ENCODE data around the gene ACTN4.

Gene ACTN4

DNA sequence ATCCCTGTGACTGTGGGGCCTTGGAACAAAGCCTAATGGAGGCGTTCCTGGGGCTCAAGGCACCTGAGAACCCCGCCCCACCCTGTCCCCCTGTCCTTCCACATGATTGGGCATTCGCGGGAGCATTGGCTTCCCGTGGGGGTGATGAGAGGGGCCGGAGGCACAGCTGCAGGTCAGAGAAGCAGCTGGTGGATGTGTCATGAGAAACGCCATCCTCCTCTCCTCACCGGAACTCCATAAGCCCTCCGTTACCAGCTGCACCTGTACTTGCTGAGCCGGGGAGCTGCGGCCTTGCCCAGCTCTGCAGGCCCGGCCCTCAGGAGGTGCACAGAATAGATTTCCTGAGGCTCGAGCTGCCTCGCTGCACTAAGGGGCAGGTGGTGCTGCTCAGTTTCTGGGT, 54.8 kb downstream of the ACTN4 start:
- peaks cover 60% of the 10 kb centered on the region for H3K36me3 ChIP-seq (ENCODE audit: control insufficient read depth, low read depth, low read length)
- no peak overlapping the region for H3K27ac ChIP-seq (ENCODE audit: low read length)

DNA sequence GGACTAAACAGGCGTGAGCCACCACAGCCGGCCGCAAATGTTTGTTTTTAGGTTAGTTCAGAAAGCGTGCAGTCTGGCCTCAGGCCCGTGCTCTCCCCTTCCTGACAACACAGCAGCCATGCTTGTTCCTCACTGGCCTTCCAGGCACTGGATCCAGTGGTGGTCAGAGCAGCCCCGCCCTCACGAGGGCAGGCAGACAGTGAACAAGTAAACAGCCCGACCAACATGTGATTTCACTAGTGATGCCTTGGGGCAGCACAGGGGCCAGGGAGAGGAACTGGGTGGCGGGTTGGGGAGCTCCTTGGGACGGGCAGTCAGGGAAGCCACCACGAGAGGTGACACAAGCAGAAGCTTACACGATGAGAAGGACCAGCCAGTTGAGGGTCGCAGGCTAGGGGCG, 56.1 kb downstream of the ACTN4 start:
- H3K9me3 ChIP-seq (ENCODE audit: control insufficient read depth, low read depth, low read length), result no peaks in the 10 kb centered on the region
- peaks cover 4% of the 10 kb centered on the region for H3K4me1 ChIP-seq (ENCODE audit: control insufficient read depth, low read depth, low read length)
- H3K27me3 ChIP-seq (ENCODE audit: control insufficient read depth, insufficient read depth, low read length), result no peaks in the 10 kb centered on the region
- no peak overlapping the region for H3K4me3 ChIP-seq (ENCODE audit: low read length)
- H3K9ac ChIP-seq (ENCODE audit: low read length), result no peak overlapping the region
- H3K36me3 ChIP-seq (ENCODE audit: control insufficient read depth, low read depth, low read length), result peaks cover 71% of the 10 kb centered on the region
- no peak overlapping the region for H3K27ac ChIP-seq (ENCODE audit: low read length)

More for the DNA sequence above, 54.8 kb downstream of the ACTN4 start:
- Histone ChIP-seq H3K9ac (ENCODE audit: low read length) (no peak overlapping the region), H3K9me3 (ENCODE audit: control insufficient read depth, low read depth, low read length) (no peaks in the 10 kb centered on the region), H3K4me1 (ENCODE audit: control insufficient read depth, low read depth, low read length) (peaks cover 10% of the 10 kb centered on the region), H3K4me3 (ENCODE audit: low read length) (no peak overlapping the region), H3K27me3 (ENCODE audit: control insufficient read depth, insufficient read depth, low read length) (no peaks in the 10 kb centered on the region)

DNA sequence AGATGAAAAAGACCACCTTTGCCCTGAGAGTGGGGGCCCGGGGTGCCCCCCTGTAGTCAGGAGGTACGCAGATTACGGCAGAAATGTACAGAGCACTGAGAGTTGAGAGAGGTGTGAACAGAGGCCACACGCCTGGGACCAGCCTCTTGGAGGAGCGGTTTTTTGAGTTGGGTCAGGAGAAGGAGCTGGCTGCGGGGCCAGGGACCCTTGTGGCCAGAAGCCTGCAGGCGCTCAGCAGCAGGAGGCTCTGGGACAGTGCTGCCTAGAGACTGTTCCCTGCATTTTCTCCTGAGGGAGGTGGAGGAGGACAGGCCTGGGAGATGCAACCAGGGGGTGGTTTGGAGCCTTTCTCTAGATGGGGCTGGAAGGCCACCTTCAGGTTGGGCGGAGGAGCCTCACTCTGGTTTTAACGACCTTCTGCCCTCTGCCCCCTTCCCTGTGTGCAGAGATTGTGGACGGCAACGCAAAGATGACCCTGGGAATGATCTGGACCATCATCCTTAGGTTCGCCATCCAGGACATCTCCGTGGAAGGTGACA, 57.1 kb downstream of the ACTN4 start:
- H3K4me1 ChIP-seq (ENCODE audit: control insufficient read depth, low read depth, low read length), result no peaks in the 10 kb centered on the region
- H3K4me3 ChIP-seq (ENCODE audit: low read length), result no peak overlapping the region
- no peak overlapping the region for H3K27ac ChIP-seq (ENCODE audit: low read length)
- no peak overlapping the region for H3K9ac ChIP-seq (ENCODE audit: low read length)
- no peaks in the 10 kb centered on the region for H3K9me3 ChIP-seq (ENCODE audit: control insufficient read depth, low read depth, low read length)
- H3K27me3 ChIP-seq (ENCODE audit: control insufficient read depth, insufficient read depth, low read length), result no peaks in the 10 kb centered on the region
- H3K36me3 ChIP-seq (ENCODE audit: control insufficient read depth, low read depth, low read length), result peaks cover 80% of the 10 kb centered on the region

DNA sequence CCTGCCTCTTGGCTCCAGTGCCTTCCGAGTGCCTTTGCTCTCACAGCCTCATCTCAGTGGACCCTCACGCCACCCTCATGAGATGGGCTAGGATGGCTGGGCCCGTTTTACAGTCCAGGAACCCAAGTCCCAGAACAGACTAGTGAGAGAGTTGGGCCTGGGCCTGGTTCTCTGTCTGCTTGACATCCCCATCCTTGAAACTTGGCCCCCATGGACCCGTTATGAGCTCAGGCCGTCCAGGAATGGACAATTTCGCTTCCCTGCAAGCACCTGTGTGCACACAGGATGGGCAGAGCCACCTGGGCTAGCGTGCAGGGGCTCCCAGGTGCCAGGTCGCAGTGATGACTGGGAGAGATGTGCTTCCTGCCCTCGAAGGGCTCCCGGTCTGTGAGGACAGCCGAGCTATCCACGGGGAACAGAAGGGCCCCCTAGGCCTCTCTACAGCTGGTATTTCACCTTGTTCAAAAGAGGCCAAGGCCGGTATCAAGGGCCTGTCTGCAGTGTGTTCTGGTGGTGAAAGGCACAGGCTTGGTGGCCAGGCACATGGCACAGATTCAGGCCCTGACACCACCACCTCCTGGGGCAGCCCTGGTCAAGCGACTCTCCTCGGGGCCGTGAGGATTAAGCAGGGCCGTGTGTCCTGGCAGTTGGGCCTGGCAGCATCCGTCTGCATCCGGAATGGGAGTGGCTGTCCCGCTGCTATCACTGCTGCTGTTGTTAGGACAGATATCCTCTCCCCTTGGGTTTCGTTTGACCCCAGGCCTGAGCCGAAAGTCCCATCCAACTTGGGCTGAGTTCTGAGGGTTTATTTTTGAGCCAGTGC, 58.0 kb downstream of the ACTN4 start:
- Histone ChIP-seq H3K36me3 (ENCODE audit: control insufficient read depth, low read depth, low read length) (peaks cover 86% of the 10 kb centered on the region), H3K4me1 (ENCODE audit: control insufficient read depth, low read depth, low read length) (no peaks in the 10 kb centered on the region), H3K9me3 (ENCODE audit: control insufficient read depth, low read depth, low read length) (no peaks in the 10 kb centered on the region), H3K9ac (ENCODE audit: low read length) (no peak overlapping the region), H3K27ac (ENCODE audit: low read length) (no peak overlapping the region), H3K4me3 (ENCODE audit: low read length) (no peak overlapping the region), H3K27me3 (ENCODE audit: control insufficient read depth, insufficient read depth, low read length) (no peaks in the 10 kb centered on the region)

DNA sequence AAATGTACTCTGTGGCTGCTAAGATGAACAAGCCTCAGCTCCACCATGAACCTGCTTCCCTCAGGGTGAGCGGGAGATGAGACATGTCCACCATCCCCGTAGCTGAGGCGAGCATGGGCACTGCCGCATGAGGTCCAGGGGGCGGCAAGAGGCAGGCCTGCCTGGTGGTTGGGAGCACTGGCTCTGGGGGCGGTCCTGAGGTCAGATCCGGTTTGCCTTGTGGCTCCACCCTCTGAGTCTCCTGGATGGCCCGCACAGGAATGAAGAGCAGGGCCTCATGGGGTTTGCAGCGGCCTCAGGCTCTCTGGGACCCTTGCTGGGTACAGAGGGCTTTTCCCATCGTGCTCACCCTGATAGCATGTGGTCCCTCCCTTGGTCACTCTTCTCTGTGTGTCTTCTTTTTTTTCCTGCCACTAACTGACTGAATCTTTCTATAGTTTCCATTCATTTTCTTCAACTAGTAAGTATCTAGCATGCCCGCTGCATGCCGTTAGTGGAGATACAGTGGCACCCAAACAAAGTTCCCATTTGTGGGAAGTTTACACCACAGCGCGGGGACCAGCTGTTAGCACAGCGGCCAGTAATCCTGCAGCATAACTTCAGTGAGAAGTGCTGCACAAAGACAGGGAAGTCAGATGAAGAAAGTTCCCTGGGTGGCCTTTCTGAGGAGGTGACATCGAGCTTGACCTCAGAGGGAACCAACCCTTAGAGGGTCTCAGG, 59.5 kb downstream of the ACTN4 start:
- H3K4me1 ChIP-seq (ENCODE audit: control insufficient read depth, low read depth, low read length), result no peaks in the 10 kb centered on the region
- no peaks in the 10 kb centered on the region for H3K9me3 ChIP-seq (ENCODE audit: control insufficient read depth, low read depth, low read length)
- no peak overlapping the region for H3K9ac ChIP-seq (ENCODE audit: low read length)
- H3K27me3 ChIP-seq (ENCODE audit: control insufficient read depth, insufficient read depth, low read length), result no peaks in the 10 kb centered on the region
- peaks cover 86% of the 10 kb centered on the region for H3K36me3 ChIP-seq (ENCODE audit: control insufficient read depth, low read depth, low read length)
- no peak overlapping the region for H3K4me3 ChIP-seq (ENCODE audit: low read length)
- H3K27ac ChIP-seq (ENCODE audit: low read length), result no peak overlapping the region

DNA sequence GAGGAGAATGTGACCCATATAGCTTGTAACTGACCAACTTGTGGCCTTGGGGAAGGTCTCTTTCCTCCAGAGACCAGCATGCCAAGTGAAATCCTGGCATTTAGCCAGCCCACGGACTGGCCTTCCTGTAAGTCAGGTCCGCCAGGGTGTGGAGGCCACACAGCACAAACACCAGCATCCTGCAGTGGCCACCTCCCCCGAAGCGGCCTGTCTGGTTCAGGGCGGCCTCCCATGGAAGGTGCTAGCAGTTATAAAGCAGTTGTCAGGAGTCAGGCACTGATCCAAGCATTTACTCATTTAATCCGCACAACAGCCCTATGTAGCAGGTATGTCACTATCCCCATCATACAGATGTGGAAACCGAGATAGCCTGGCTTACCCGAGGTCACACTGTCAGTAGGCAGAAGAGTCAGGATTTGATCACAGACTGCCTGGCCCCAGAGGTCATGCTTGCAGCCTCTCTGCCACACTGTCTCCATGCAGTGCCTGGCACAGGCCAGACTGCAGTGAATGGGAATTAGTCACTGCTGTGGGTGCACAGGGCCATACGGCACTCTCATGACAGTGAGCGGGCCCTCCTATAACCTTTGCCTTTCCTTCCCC, 60.2 kb downstream of the ACTN4 start:
- Histone ChIP-seq H3K27ac (ENCODE audit: low read length) (no peak overlapping the region), H3K9ac (ENCODE audit: low read length) (no peak overlapping the region), H3K4me3 (ENCODE audit: low read length) (no peak overlapping the region), H3K9me3 (ENCODE audit: control insufficient read depth, low read depth, low read length) (no peaks in the 10 kb centered on the region), H3K27me3 (ENCODE audit: control insufficient read depth, insufficient read depth, low read length) (no peaks in the 10 kb centered on the region), H3K4me1 (ENCODE audit: control insufficient read depth, low read depth, low read length) (no peaks in the 10 kb centered on the region), H3K36me3 (ENCODE audit: control insufficient read depth, low read depth, low read length) (peaks cover 84% of the 10 kb centered on the region)

DNA sequence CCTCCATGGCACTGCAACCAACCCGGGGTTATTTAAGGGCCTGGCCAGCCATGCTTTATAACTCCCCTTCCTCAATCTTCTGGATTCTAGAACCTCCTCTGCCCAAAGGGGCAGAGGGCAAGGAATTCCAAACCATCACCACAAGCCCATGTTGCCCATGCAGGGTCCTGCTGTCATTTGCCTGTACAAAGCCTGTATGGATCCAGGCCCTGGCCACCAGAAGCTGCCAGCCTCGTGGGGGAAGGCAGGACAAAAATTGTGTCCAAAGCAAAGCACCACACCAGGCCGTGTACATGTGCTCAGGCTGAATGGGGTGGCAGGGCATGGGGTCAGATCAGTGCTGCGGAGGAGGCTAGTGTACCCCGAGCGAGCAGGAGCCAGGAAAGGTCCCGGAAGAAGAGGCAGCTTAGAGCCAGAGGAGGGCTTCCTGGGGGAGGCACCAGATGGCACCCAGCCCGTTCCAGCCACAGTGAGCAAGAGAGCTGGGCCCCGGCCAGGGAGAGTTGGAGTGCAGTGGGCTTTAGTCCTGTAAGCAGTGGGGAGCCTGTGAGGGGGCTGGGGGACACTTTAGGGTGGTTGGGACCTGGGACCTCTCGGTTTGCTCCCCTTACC, 61.1 kb downstream of the ACTN4 start:
- H3K36me3 ChIP-seq (ENCODE audit: control insufficient read depth, low read depth, low read length), result peaks cover 81% of the 10 kb centered on the region
- no peak overlapping the region for H3K27ac ChIP-seq (ENCODE audit: low read length)
- no peak overlapping the region for H3K4me3 ChIP-seq (ENCODE audit: low read length)
- H3K9me3 ChIP-seq (ENCODE audit: control insufficient read depth, low read depth, low read length), result no peaks in the 10 kb centered on the region
- no peaks in the 10 kb centered on the region for H3K27me3 ChIP-seq (ENCODE audit: control insufficient read depth, insufficient read depth, low read length)
- no peaks in the 10 kb centered on the region for H3K4me1 ChIP-seq (ENCODE audit: control insufficient read depth, low read depth, low read length)
- H3K9ac ChIP-seq (ENCODE audit: low read length), result no peak overlapping the region

DNA sequence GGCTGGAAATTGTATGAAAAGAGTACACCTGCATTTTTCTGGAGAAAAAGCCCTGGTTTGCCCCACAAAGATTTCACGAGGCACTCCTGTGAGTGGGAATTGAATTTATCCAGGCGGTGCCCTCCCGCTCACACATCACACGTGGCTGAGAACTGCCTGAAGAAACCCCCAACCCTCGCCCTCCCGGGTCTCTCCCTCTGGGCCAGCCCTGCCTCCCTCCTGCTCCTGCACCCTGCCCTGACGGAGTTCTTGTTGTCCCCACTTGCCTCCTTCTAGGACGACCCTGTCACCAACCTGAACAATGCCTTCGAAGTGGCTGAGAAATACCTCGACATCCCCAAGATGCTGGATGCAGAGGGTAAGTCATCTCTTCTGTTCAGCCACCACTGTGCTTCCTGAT, 61.7 kb downstream of the ACTN4 start:
- H3K9ac ChIP-seq (ENCODE audit: low read length), result no peak overlapping the region
- H3K36me3 ChIP-seq (ENCODE audit: control insufficient read depth, low read depth, low read length), result peaks cover 78% of the 10 kb centered on the region
- no peaks in the 10 kb centered on the region for H3K4me1 ChIP-seq (ENCODE audit: control insufficient read depth, low read depth, low read length)
- H3K9me3 ChIP-seq (ENCODE audit: control insufficient read depth, low read depth, low read length), result no peaks in the 10 kb centered on the region
- no peak overlapping the region for H3K4me3 ChIP-seq (ENCODE audit: low read length)
- H3K27ac ChIP-seq (ENCODE audit: low read length), result no peak overlapping the region
- H3K27me3 ChIP-seq (ENCODE audit: control insufficient read depth, insufficient read depth, low read length), result no peaks in the 10 kb centered on the region

DNA sequence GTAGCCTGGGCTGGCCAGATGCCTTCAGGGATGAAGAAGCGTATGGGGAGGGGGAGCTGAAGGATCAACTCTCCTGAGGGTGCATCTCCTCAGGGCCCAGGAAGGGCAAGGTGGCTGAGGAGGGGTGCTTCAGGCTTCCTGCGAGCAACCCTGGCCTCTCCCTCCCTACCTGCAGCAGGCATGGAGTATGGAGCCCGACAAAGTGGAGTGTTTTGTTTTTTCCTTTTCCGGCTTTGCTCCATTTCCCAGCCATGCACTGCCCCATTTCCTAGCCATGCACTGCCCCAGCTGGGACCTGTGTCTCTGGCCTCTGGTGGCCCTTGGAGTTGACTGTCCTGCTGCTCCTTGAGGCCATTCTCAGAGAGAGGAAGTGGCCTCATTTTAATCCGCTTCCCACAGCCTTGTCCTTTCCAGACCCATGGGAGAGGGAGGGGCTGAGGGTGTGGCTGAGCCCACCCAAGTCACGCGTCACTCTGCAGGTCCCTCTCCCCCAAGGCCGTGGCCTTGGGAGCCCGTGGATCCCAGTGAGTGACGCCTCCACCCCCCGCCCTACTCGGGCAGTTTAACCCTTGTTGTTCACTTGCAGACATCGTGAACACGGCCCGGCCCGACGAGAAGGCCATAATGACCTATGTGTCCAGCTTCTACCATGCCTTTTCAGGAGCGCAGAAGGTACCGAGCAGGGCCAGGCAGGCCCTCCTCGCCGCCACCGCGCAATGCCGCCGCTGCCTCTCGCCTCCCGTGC, 62.4 kb downstream of the ACTN4 start:
- Histone ChIP-seq H3K36me3 (ENCODE audit: control insufficient read depth, low read depth, low read length) (peaks cover 80% of the 10 kb centered on the region), H3K27ac (ENCODE audit: low read length) (no peak overlapping the region), H3K4me3 (ENCODE audit: low read length) (no peak overlapping the region), H3K9ac (ENCODE audit: low read length) (no peak overlapping the region), H3K9me3 (ENCODE audit: control insufficient read depth, low read depth, low read length) (no peaks in the 10 kb centered on the region), H3K4me1 (ENCODE audit: control insufficient read depth, low read depth, low read length) (no peaks in the 10 kb centered on the region), H3K27me3 (ENCODE audit: control insufficient read depth, insufficient read depth, low read length) (no peaks in the 10 kb centered on the region)

DNA sequence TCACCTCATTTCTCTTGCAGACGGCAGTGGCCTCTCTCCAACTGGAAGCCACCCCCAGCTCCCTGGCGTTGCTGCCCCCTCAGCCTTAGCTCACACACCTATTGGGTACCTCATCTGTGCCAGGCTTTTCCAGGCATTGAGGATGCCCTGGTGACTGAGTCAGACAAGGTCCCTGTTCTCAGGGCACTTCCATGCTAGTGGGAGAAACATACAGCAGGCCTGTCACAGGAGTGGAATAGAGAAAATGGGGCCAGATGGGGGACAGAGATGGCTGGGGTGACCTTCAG, 62.9 kb downstream of the ACTN4 start:
- no peak overlapping the region for H3K4me3 ChIP-seq (ENCODE audit: low read length)
- no peaks in the 10 kb centered on the region for H3K27me3 ChIP-seq (ENCODE audit: control insufficient read depth, insufficient read depth, low read length)
- no peak overlapping the region for H3K9ac ChIP-seq (ENCODE audit: low read length)
- H3K9me3 ChIP-seq (ENCODE audit: control insufficient read depth, low read depth, low read length), result no peaks in the 10 kb centered on the region
- H3K4me1 ChIP-seq (ENCODE audit: control insufficient read depth, low read depth, low read length), result no peaks in the 10 kb centered on the region
- no peak overlapping the region for H3K27ac ChIP-seq (ENCODE audit: low read length)
- H3K36me3 ChIP-seq (ENCODE audit: control insufficient read depth, low read depth, low read length), result peaks cover 76% of the 10 kb centered on the region

Measured in iPS-18a (cell line).